HG02588 (cell line): ENCODE measurements around the gene AAK1.
A peak's percentile ranks its signal among the peaks of the same experiment; 100 is the strongest.
"Not testable (repeated sequence)": the region's sequence is repeated elsewhere in the genome, so short reads cannot be mapped to it uniquely, and the experiment has no call there.

Source experiments
- ATAC-seq: cut with Tn5 transposase; IDR thresholded peaks from one replicate; pipeline ENCODE4 v1.9.1; 2021; ENCODE audit warnings: mild to moderate bottlenecking, moderate library complexity; ENCODE audit not compliant: unreplicated experiment

The AAK1 gene

GRCh38 chr2:69459936-69460335 is 183.6 kb downstream of the AAK1 start:
- no peak for ATAC-seq

- ATAC-seq = no peak
Observed at GRCh38 chr2:69456950-69457445, 186.5 kb downstream of the AAK1 start.

DNA sequence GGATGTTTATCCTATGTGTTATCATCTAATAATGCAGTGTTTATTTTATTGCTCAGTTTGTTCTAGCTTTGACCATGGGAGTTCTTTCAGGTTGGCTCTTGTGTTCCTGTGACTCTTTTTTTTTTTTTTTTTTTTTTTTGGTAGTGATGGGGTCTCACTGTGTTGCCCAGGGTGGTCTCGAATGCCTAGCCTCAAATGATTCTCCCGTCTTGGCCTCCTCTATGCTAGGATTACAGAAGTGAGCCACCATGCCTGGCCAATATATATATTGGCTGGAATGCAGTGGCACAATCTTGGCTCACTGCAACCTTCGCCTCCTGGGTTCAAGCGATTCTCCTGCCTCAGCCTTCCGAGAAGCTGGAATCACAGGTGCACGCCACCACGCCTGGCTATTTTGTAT is 187.4 kb downstream of the AAK1 start:
- ATAC-seq = no peak

DNA sequence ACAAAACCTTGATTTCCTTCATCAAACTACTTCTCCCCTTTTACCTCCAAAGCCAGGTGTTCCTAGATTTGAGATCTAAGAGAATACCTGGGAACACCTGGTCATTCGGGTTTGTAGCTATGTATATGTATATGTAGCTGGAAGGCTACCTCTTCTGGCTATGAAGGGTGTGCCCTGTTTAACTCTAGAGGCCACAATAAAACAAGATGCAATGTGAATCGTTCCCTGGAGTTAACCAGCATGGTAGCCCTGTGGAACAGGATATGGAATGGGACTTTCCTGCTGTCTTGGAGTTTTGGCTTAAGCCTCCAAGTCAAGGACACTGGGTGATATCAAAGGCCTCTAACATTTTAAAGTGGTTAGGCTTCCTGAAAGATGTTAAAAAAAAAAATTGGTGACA is 188.6 kb downstream of the AAK1 start:
- no peak for ATAC-seq

- peak; percentile 89 for ATAC-seq
Observed at GRCh38 chr2:69453475-69454129, 189.9 kb downstream of the AAK1 start.

GRCh38 chr2:69452687-69453086 is 190.9 kb downstream of the AAK1 start:
- no peak for ATAC-seq

GRCh38 chr2:69450735-69451416 is 192.7 kb downstream of the AAK1 start:
- no peak for ATAC-seq

GRCh38 chr2:69449906-69450305 is 193.6 kb downstream of the AAK1 start:
- no peak for ATAC-seq

GRCh38 chr2:69443673-69444072 is 199.9 kb downstream of the AAK1 start:
- ATAC-seq = not testable (repeated sequence)

DNA sequence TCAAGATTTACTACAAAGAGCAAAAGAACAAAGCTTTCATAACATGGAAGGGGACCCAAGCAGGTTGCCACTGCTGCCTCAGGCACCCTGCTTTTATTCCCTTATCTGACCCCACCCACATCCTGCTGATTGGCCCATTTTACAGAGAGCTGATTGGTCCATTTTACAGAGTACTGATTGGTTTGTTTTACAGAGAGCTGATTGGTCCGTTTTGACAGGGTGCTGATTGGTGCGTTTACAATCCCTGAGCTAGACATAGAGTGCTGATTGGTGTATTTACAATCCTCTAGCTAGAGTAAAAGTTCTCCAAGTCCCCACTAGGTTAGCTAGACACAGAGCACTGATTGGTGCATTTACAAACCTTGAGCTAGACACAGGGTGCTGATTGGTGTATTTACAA is 204.0 kb downstream of the AAK1 start:
- not testable (repeated sequence) for ATAC-seq

DNA sequence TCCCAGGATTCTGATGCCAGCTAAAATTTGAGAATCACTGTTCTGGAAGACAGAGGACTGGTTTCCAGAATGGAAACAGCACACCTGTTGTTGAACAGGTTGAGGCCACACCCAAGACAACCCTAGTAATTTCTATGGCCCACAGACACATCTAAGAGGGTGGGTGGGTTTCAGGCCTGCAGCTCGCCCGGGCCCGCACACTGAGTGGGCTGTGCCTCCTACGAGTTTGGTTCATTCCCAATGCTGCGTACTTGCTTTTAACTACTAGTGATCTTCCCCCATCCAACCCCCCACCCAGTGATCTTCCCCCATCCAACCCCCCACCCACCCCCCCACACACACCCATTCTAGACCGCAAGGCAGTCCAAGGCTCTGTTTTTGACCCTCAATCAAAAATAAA is 205.0 kb downstream of the AAK1 start:
- no peak for ATAC-seq

DNA sequence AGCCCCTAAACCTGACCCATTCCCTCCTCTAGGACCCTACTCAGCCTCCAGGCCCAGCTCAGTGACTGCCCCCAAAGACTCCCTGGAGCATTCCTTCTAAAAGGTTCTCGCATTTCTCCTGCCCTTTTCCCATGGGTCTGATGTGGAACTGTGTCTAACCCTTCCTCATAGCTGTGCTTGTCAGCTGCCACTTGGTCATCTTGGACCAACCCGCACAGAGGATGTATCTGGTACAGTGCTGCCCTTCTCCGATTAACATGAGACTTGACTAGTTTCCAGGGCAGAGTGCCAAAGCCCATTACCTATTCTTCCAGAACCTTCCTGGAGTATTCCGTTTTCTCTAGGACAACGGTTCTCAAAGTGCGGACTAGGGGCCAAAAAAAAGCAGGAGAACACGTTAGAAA is 205.8 kb downstream of the AAK1 start:
- no peak for ATAC-seq

GRCh38 chr2:69436938-69437750 is 206.4 kb downstream of the AAK1 start, which contains the start of gene NFU1:
TSS of gene NFU1 (minus strand) at chr2:69437435. CDS start at chr2:69437422, 13 bp downstream.
- peak; percentile 95 for ATAC-seq

- ATAC-seq = no peak
Observed at GRCh38 chr2:69436596-69436937, 207.0 kb downstream of the AAK1 start.

DNA sequence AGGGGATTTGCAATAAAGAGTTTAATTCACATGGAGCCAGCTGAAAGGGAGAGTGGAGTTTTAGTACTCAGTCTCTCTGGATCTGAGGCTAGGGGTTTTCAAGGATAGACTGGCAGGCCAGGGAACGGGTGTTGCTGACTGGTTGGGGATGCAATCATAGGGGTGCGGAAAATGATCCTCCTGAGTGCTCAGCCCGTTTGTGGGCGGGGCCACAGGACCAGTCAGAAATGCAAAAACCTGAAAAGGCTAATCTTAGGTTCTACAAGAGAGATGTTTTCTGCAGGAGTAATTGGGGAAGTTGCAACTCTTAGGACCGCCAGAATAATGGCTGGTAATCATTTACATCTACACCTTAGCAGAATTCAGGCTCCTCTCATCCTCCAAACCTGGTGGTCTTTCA is 208.8 kb downstream of the AAK1 start:
- ATAC-seq = no peak

GRCh38 chr2:69429491-69430183 is 213.9 kb downstream of the AAK1 start:
- no peak for ATAC-seq

- ATAC-seq = no peak
Observed at GRCh38 chr2:69428981-69429380, 214.6 kb downstream of the AAK1 start.

GRCh38 chr2:69424419-69424818 is 219.1 kb downstream of the AAK1 start:
- ATAC-seq = no peak

DNA sequence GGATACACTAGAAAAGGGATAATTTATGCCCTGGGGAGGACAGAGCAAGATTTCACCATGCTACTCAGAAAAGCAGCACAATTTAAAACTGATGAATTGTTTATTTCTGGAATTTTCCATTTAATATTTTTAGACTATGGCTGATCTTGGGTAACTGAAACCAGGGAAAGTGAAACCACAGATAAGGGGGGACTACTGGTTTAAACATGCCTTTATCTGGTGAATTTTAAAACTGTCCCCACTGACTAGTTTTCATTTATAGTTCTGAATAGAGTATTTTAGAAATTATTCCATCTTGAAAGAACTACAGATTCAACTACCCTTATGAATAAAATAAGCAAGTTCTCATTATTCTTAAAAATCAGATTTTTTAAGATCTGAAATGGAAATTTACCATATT is 221.3 kb downstream of the AAK1 start:
- no peak for ATAC-seq

DNA sequence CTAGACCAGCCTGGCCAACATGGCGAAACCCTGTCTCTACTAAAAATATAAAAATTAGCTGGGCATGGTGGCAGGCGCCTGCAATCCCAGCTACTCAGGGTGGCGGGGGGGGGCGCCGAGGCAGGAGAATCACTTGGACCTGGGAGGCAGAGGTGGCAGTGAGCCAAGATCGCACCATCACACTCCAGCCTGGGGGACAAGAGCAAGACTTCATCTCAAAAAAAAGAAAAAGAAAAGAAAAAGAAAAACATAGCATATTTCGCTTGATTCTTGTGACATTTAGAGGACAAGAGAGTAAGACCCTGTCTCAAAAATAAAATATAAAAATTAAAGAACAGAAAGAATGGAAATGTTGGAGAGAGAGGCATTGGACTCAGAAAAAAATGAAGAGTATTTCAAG is 224.4 kb downstream of the AAK1 start:
- not testable (repeated sequence) for ATAC-seq

DNA sequence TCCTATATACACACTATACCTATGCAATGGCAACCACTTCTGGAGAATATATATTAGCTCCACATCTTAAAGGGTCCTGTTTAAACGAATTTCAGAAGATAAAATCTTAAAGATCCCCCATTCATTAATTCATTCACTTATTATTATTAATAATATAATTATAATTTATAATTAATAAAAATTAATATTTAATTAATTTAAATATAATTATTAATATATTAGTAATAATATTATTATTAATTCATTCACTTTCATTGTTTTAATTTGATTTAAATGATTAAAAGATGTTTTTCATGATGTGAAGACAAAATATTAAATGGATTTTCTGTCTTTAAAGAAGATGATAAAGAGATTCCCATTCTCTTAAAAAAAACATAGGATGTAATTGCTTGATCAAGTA is 227.4 kb downstream of the AAK1 start:
- ATAC-seq = no peak
